Measurements from ENCODE around the gene TMEM213. TPM values are rescaled to one million over a fixed set of nuclear protein-coding genes. Genes with fewer than 3 reads are reported as not detected.

The TMEM213 gene, protein sequence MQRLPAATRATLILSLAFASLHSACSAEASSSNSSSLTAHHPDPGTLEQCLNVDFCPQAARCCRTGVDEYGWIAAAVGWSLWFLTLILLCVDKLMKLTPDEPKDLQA
- not detected in 2 replicates for total RNA-seq

DNA sequence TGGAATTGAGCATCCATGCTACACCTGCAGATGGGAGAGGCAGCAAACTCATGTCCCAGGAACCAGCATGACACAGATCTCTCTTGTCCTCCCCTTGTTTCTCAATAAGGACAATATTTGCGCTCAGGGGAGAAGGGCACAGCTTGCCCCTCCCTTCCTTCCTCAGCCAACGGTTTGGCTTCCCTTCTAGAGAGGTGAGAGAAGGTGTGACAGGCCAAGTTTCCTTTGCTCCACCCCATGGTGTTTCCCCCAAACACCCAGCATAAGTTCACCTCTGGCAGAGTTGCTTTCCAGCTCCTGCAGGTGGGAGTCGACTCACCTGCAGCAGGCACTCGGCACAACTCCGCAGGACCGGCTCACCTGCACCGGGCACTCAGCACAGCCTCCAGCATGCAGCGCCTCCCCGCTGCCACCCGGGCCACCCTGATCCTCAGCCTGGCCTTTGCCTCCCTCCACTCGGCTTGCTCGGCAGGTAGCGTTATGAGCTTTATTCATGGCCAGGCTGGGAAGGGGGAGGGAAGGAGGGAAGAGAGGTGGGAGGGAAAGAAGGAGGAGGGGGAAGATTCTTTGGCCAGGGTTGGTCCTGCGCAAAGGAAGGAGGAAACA lies at the start of gene TMEM213, which contains the start of gene ATP6V0A4:
TSS of gene TMEM213 (plus strand) at position 280 of the 606 bp plus-strand sequence. CDS start at position 391, 111 bp downstream.
TSS of gene ATP6V0A4 (minus strand) at position 482 of the 606 bp plus-strand sequence. CDS start 26,949 bp downstream, outside the sequence.

Small RNAs within 50 kb of the gene (small RNA-seq; reads per million reads assigned to genes)
- gene RNU6-1272P: not detected

Other genes starting within 250 kb of the TMEM213 start
- 0.65 and 2.4 TPM in 2 replicates for gene SVOPL, start 96.6 kb upstream of the TMEM213 start, total RNA-seq
- gene ATP6V0A4, start 202 bp downstream of the TMEM213 start, total RNA-seq: under 0.01 and 4.1 TPM in 2 replicates
- 8.2 and 14.3 TPM in 2 replicates for gene KIAA1549, start 183.4 kb downstream of the TMEM213 start, total RNA-seq
- 50.3 and 55.2 TPM in 2 replicates for gene ZC3HAV1L, start 238.0 kb downstream of the TMEM213 start, total RNA-seq